H9 (cell line): ENCODE data around the gene FMNL3. TPM values are rescaled to one million over a fixed set of nuclear protein-coding genes. Genes with fewer than 3 reads are reported as not detected.

Experiments used
- DNase-seq: peaks from one replicate; pipeline ENCODE4 v3.0.0-alpha.2; 2017
- H2AFZ ChIP-seq: one replicate; pipeline ENCODE4 v1.6.1; 2013; ENCODE audit warnings: mild to moderate bottlenecking, low read length, control low read depth, moderate library complexity
- H2AK5ac ChIP-seq: 2 replicates; pipeline ENCODE4 v1.6.1; 2013; ENCODE audit warnings: low read length, control low read depth, mixed read lengths; ENCODE audit not compliant: insufficient read length
- H2BK120ac ChIP-seq: one replicate; pipeline ENCODE4 v1.6.1; 2013; ENCODE audit warnings: low read depth, mild to moderate bottlenecking, low read length, control low read depth, inconsistent platforms; ENCODE audit not compliant: poor library complexity, severe bottlenecking
- H2BK12ac ChIP-seq: 2 replicates; pipeline ENCODE4 v1.6.1; 2013; ENCODE audit warnings: low read length, control low read depth, mixed read lengths, low read depth; ENCODE audit not compliant: insufficient read length
- H2BK15ac ChIP-seq: 2 replicates; pipeline ENCODE4 v1.6.1; 2013; ENCODE audit warnings: low read depth, low read length, control low read depth
- H2BK20ac ChIP-seq: one replicate; pipeline ENCODE4 v1.6.1; 2013; ENCODE audit warnings: low read depth, mild to moderate bottlenecking, low read length, control low read depth, inconsistent platforms; ENCODE audit not compliant: poor library complexity, severe bottlenecking
- H2BK5ac ChIP-seq: 2 replicates; pipeline ENCODE4 v1.6.1; 2013; ENCODE audit warnings: low read length, control low read depth, mixed read lengths; ENCODE audit not compliant: insufficient read length
- H3K14ac ChIP-seq: 2 replicates; pipeline ENCODE4 v1.6.1; 2013; ENCODE audit warnings: low read length, control low read depth; ENCODE audit not compliant: insufficient read depth
- H3K18ac ChIP-seq: 2 replicates; pipeline ENCODE4 v1.6.1; 2013; ENCODE audit warnings: low read depth, mild to moderate bottlenecking, mixed read lengths, low read length, control low read depth; ENCODE audit not compliant: insufficient read length
- H3K23ac ChIP-seq: 2 replicates; pipeline ENCODE4 v1.6.1; 2013; ENCODE audit warnings: low read length, control low read depth, mixed read lengths, low read depth; ENCODE audit not compliant: insufficient read length
- H3K23me2 ChIP-seq: 2 replicates; pipeline ENCODE4 v1.6.1; 2013; ENCODE audit warnings: low read depth, mild to moderate bottlenecking, mixed read lengths, low read length, control low read depth; ENCODE audit not compliant: insufficient read length, poor library complexity, severe bottlenecking
- H3K27ac ChIP-seq: 2 replicates; pipeline ENCODE4 v1.5.1; 2013; ENCODE audit warnings: low read length, control low read depth, mixed read lengths, low read depth; ENCODE audit not compliant: insufficient read length
- H3K27me3 ChIP-seq: 2 replicates; pipeline ENCODE4 v1.6.1; 2013; ENCODE audit warnings: low read length, control low read depth, inconsistent platforms; ENCODE audit not compliant: insufficient read depth
- H3K4ac ChIP-seq: 2 replicates; pipeline ENCODE4 v1.6.1; 2013; ENCODE audit warnings: low read depth, mild to moderate bottlenecking, control low read depth, inconsistent platforms, low read length, moderate library complexity
- H3K4me1 ChIP-seq: 2 replicates; pipeline ENCODE4 v1.6.1; 2013; ENCODE audit warnings: low read length, control low read depth, inconsistent platforms; ENCODE audit not compliant: insufficient read depth
- H3K4me2 ChIP-seq: 2 replicates; pipeline ENCODE4 v1.6.1; 2013; ENCODE audit warnings: low read length, control low read depth, mixed read lengths; ENCODE audit not compliant: insufficient read length, insufficient read depth
- H3K56ac ChIP-seq: 2 replicates; pipeline ENCODE4 v1.6.1; 2013; ENCODE audit warnings: low read depth, mild to moderate bottlenecking, mixed read lengths, low read length, control low read depth; ENCODE audit not compliant: insufficient read length
- H3K79me1 ChIP-seq: 2 replicates; pipeline ENCODE4 v1.6.1; 2013; ENCODE audit warnings: low read depth, mild to moderate bottlenecking, moderate library complexity, low read length, control low read depth, inconsistent platforms; ENCODE audit not compliant: insufficient read depth, poor library complexity, severe bottlenecking
- H3K79me2 ChIP-seq: 2 replicates; pipeline ENCODE4 v1.6.1; 2013; ENCODE audit warnings: low read length, control low read depth, inconsistent platforms; ENCODE audit not compliant: insufficient read depth
- H3K9ac ChIP-seq: 2 replicates; pipeline ENCODE4 v1.6.1; 2013; ENCODE audit warnings: low read length, control low read depth, mixed read lengths; ENCODE audit not compliant: insufficient read length; ENCODE audit errors: extremely low read depth
- H3K9me3 ChIP-seq: one replicate; pipeline ENCODE4 v1.6.1; 2013; ENCODE audit warnings: low read depth, low read length, inconsistent platforms; ENCODE audit not compliant: control insufficient read depth
- H3T11ph ChIP-seq: one replicate; pipeline ENCODE4 v1.6.1; 2013; ENCODE audit warnings: mild to moderate bottlenecking, low read length, control low read depth, inconsistent platforms
- H4K20me1 ChIP-seq: one replicate; pipeline ENCODE4 v1.6.1; 2013; ENCODE audit not compliant: control insufficient read depth, insufficient read length, insufficient read depth
- H4K5ac ChIP-seq: 2 replicates; pipeline ENCODE4 v1.6.1; 2013; ENCODE audit warnings: low read depth, mild to moderate bottlenecking, mixed read lengths, low read length, control low read depth; ENCODE audit not compliant: insufficient read length
- H4K8ac ChIP-seq: replicated peaks from 2 replicates; pipeline ENCODE4 v1.6.1; 2013; ENCODE audit warnings: low read length, control low read depth, mixed read lengths, low read depth; ENCODE audit not compliant: insufficient read length
- H4K91ac ChIP-seq: 2 replicates; pipeline ENCODE4 v1.6.1; 2013; ENCODE audit warnings: low read depth, mild to moderate bottlenecking, moderate library complexity, mixed read lengths, low read length, control low read depth; ENCODE audit not compliant: insufficient read length
- H3K27ac Mint-ChIP-seq, 3 experiments: 2 replicates in 2 of 3; 3 replicates in 1 of 3; pipeline ENCODE4 v1.8.0; 2020 to 2021; ENCODE audit warnings: mixed read lengths in 3 of 3, mild to moderate bottlenecking in 1 of 3, moderate library complexity in 1 of 3
- H3K27me3 Mint-ChIP-seq: 2 replicates; pipeline ENCODE4 v1.8.0; 2021; ENCODE audit warnings: low read depth, mild to moderate bottlenecking, moderate library complexity, mixed read lengths
- H3K36me3 Mint-ChIP-seq, 3 experiments: 2 replicates in 2 of 3; 3 replicates in 1 of 3; pipeline ENCODE4 v1.8.0; 2020 to 2021; ENCODE audit warnings: low read depth in 3 of 3, mixed read lengths in 3 of 3; ENCODE audit not compliant: insufficient read depth in 1 of 3
- H3K4me1 Mint-ChIP-seq, 2 experiments: 2 replicates each; pipeline ENCODE4 v1.8.0; 2020; ENCODE audit warnings: mixed read lengths in 2 of 2
- H3K4me3 Mint-ChIP-seq, 2 experiments: 2 replicates in 1 of 2; 3 replicates in 1 of 2; pipeline ENCODE4 v1.8.0; 2020 to 2021; ENCODE audit warnings: mild to moderate bottlenecking in 2 of 2, mixed read lengths in 2 of 2, moderate library complexity in 1 of 2
- H3K9me3 Mint-ChIP-seq, 2 experiments: 2 replicates in 1 of 2; 3 replicates in 1 of 2; pipeline ENCODE4 v1.8.0; 2020; ENCODE audit warnings: mild to moderate bottlenecking in 2 of 2, mixed read lengths in 2 of 2, moderate library complexity in 1 of 2
- WGBS: extraction: QIAGEN DNeasy Blood & Tissue Kit; methylation state at CpG from one replicate; pipeline ENCODE4 v1.1.7; 2013; ENCODE audit warnings: missing lambda C conversion rate, low lambda C conversion rate, mixed read lengths; ENCODE audit not compliant: insufficient read length; ENCODE audit errors: extremely low coverage; 5-methylcytosine and 5-hydroxymethylcytosine counted together
- total RNA-seq: library from RNA; stranded (reverse); gene quantifications from 2 replicates; pipeline ENCODE4 v1.2.1, GENCODE V29; 2021
- TF ChIP-seq, protein P1 (sequence below): fragments of 200-600 bp; sonication (generic); conservative IDR thresholded peaks from 3 replicates; pipeline ENCODE4 v1.8.0; 2021; ENCODE audit warnings: antibody characterized with exemption, mild to moderate bottlenecking

FMNL3 gene
- total RNA-seq, 1 experiment from 2014 or later: 22.8 TPM

DNA sequence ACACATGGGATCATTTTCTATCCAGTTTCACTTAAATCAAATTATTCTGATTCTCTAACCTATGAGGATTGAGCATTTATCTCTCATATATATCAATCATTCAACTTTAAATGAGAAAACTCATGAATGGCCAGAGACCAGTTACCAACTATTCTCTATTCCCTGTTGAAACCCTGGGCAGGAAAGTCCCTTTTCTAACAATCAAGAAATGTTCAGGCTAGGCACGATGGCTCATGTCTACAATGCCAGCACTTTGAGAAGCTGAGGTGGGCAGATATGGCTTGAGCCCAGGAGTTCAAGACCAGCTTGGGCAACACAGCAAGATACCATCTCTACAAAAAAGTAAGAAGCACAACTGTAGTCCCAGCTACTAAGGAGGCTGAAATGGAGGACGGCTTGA lies 18.0 kb downstream of the FMNL3 start:
- H3T11ph ChIP-seq: no peak overlapping the region
- peaks cover 28 to 29% of the 10 kb centered on the region in 2 experiments for H3K4me1 Mint-ChIP-seq

More for the DNA sequence above, 18.0 kb downstream of the FMNL3 start:
- Histone ChIP-seq H3K9me3 (no peaks in the 10 kb centered on the region), H2AFZ (no peak overlapping the region), H2BK20ac (no peak overlapping the region), H3K27me3 (no peaks in the 10 kb centered on the region), H3K9ac (no peak overlapping the region), H4K5ac (no peak overlapping the region), H3K27ac (no peak overlapping the region), H2BK120ac (no peak overlapping the region), H2BK5ac (no peak overlapping the region), H3K79me1 (no peaks in the 10 kb centered on the region), H3K4me2 (no peak overlapping the region), H3K23me2 (no peaks in the 10 kb centered on the region), H3K23ac (no peak overlapping the region), H4K20me1 (no peaks in the 10 kb centered on the region), H3K79me2 (no peaks in the 10 kb centered on the region; the same call in 1 of the 2 replicates), H2AK5ac (no peak overlapping the region), H3K4ac (no peak overlapping the region), H3K56ac (no peak overlapping the region), H4K91ac (no peak overlapping the region), H3K18ac (no peak overlapping the region), H2BK12ac (no peak overlapping the region), H3K4me1 (no peaks in the 10 kb centered on the region; the same call in 1 of the 2 replicates), H2BK15ac (no peak overlapping the region), H4K8ac (no peak overlapping the region), H3K14ac (no peak overlapping the region)
- no CpG with 5 or more reads among the region's 2 CpGs for whole genome bisulfite sequencing
- Mint-ChIP-seq H3K4me3 (no peak overlapping the region), H3K9me3 (peaks cover 2 to 3% of the 10 kb centered on the region in 2 experiments; a peak in 4 of 5 replicates), H3K36me3 (peaks cover 0 to 9% (median 3%) of the 10 kb centered on the region in 3 experiments; a peak in 6 of 7 replicates), H3K27ac (no peak overlapping the region), H3K27me3 (no peaks in the 10 kb centered on the region)
- TF ChIP-seq, protein P1, sequence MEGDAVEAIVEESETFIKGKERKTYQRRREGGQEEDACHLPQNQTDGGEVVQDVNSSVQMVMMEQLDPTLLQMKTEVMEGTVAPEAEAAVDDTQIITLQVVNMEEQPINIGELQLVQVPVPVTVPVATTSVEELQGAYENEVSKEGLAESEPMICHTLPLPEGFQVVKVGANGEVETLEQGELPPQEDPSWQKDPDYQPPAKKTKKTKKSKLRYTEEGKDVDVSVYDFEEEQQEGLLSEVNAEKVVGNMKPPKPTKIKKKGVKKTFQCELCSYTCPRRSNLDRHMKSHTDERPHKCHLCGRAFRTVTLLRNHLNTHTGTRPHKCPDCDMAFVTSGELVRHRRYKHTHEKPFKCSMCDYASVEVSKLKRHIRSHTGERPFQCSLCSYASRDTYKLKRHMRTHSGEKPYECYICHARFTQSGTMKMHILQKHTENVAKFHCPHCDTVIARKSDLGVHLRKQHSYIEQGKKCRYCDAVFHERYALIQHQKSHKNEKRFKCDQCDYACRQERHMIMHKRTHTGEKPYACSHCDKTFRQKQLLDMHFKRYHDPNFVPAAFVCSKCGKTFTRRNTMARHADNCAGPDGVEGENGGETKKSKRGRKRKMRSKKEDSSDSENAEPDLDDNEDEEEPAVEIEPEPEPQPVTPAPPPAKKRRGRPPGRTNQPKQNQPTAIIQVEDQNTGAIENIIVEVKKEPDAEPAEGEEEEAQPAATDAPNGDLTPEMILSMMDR: no peak
- DNase-seq: no peak
